GM19468 (cell line): Measurements from ENCODE around the gene BCL2L13.

ENCODE experiments used
- ATAC-seq: cut with Tn5 transposase; IDR thresholded peaks from one replicate; pipeline ENCODE4 v1.9.1; 2021; ENCODE audit warnings: mild to moderate bottlenecking, moderate library complexity, moderate number of reproducible peaks; ENCODE audit not compliant: unreplicated experiment; ENCODE audit errors: extremely low read depth

The BCL2L13 gene

GRCh38 chr22:17724678-17725499 is 86.3 kb downstream of the BCL2L13 start:
- no peak for ATAC-seq

GRCh38 chr22:17725500-17725796 is 86.9 kb downstream of the BCL2L13 start:
- ATAC-seq = no peak

GRCh38 chr22:17726006-17726927 is 87.7 kb downstream of the BCL2L13 start:
- ATAC-seq = no peak

GRCh38 chr22:17726928-17727897 is 88.7 kb downstream of the BCL2L13 start:
- ATAC-seq = no peak

GRCh38 chr22:17728786-17729185 is 90.2 kb downstream of the BCL2L13 start:
- no peak for ATAC-seq

- no peak for ATAC-seq
Measured at GRCh38 chr22:17729561-17729960, 91.0 kb downstream of the BCL2L13 start.

GRCh38 chr22:17732251-17732854 is 93.8 kb downstream of the BCL2L13 start:
- ATAC-seq = no peak

GRCh38 chr22:17733466-17733865 is 94.9 kb downstream of the BCL2L13 start:
- ATAC-seq = no peak

- no peak for ATAC-seq
Measured at GRCh38 chr22:17734187-17734586, 95.6 kb downstream of the BCL2L13 start.

GRCh38 chr22:17738386-17739128 is 100.0 kb downstream of the BCL2L13 start:
- ATAC-seq = no peak

- ATAC-seq = no peak
Measured at GRCh38 chr22:17739196-17739975, 100.8 kb downstream of the BCL2L13 start.

- no peak for ATAC-seq
Measured at GRCh38 chr22:17741866-17742526, 103.4 kb downstream of the BCL2L13 start.

- no peak for ATAC-seq
Measured at GRCh38 chr22:17742527-17742902, 104.0 kb downstream of the BCL2L13 start.

GRCh38 chr22:17743661-17744411 is 105.3 kb downstream of the BCL2L13 start:
- no peak for ATAC-seq

- ATAC-seq = no peak
Measured at GRCh38 chr22:17744430-17744829, 105.9 kb downstream of the BCL2L13 start.

GRCh38 chr22:17746916-17747315 is 108.4 kb downstream of the BCL2L13 start:
- no peak for ATAC-seq
